HG03060 (cell line): ENCODE measurements around the gene LDLRAD3.

Source experiments
- ATAC-seq: cut with Tn5 transposase; IDR thresholded peaks from one replicate; pipeline ENCODE4 v1.9.1; 2021; ENCODE audit warnings: low read depth, moderate number of reproducible peaks; ENCODE audit not compliant: unreplicated experiment

The LDLRAD3 gene

DNA sequence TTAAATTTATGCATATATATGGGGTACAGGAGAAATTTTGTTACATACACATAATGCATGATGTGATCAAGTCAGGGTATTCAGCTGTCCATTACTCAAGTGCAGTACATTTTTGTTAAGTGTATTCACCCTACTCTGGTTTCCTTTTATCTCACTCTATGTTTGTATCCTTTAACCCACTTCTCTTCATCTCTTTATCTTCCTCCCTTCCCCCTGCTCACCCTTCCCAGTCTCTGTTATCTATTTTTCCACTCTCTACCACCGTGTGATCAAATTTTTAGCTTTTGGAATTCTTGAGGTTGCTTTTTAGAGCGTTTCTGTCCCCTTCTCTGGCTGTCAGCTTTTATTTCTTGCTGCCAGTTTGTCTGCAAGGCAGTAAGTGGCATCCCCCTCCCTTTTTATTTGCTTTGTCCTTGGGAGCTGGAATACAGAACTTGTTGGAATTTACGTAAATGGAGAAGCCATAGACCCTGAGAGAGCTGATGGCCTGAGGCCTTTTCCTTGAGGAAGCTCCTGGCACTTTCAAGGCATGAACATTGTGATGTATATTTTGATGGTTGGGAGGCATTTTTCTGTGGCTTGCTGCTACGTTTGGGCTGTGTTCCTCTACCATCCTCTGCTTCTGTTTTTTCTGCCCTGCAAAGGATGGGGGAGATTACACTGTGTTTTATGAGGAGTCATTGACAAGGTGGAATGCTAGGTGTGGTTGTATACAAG lies 148.6 kb downstream of the LDLRAD3 start:
- no peak for ATAC-seq

DNA sequence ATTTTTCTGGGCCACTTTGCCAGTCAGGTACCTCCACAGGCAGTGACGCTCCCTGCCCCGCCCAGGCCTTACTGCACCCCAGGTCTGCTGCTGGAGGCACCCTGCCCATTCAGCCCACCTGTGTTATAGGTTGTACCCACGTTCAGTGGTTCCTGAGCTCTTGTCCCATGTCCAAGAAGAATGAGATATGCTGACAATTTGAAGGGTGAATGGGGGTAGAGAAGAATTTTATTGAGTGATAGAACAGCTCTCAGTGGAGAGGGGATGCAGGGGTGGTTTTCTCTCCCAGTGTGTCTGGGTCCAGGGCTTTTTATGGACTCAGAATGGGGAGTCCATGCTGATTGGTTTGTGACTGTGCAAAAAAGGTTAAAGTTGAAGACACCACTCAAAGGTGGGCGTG lies 149.7 kb downstream of the LDLRAD3 start:
- ATAC-seq, result no peak

- no peak for ATAC-seq
Measured at GRCh38 chr11:36094164-36094563, 150.3 kb downstream of the LDLRAD3 start.

DNA sequence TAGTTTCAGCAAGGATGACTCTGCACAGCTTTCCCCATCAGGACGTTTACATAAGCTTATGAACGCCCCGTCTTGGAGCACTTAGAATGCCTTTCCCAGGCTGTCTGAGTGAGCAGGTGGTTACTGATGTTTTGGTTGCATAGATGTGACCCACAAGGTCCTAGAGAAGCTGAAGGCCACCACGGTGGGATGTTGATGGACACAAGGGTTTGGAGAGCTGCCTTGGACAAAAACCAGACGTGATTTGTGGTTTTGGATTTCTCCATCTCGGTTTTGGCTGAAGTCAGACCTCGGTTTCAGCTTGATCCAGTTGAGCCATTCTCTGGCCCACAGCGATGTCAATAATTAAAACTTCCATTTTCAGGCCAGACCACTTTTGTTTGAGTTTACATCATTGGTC lies 151.9 kb downstream of the LDLRAD3 start:
- no peak for ATAC-seq

- ATAC-seq, result no peak
Measured at GRCh38 chr11:36097219-36097650, 153.4 kb downstream of the LDLRAD3 start.

DNA sequence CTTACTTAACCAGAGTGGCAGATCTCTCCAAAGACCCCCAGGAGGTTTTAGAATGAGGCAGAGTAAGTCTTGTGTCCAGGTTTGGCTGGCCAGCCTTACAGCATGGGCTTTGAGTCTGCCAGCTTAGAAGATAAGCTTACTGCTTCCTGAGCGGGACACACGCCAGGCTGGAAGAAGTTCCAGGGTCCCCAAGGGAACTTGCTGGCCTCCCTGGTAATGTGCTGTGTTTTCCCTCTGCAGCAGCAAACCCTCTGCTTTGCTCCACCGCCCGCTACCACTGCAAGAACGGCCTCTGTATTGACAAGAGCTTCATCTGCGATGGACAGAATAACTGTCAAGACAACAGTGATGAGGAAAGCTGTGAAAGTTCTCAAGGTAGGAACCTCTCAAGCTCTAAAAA lies 154.2 kb downstream of the LDLRAD3 start:
- no peak for ATAC-seq

- no peak for ATAC-seq
Measured at GRCh38 chr11:36098853-36099375, 155.1 kb downstream of the LDLRAD3 start.

DNA sequence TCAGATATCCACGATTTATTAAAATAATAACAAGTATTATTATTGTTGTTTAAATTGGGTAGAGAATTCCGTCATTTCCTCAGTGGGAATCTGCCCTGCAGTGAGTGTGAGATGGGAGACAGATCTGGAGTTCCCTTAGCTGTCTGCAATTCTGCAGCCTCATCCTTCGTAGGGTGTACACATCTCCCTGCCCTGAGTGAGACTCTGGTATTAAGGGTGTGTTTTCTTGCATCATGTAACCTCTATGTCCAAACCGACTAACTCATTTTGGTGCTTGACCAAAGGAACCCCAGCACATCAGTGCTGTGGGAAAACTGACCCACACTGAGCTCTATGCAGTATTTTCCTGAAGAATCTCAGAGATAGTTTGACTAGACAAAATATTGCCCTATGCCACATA lies 157.6 kb downstream of the LDLRAD3 start:
- no peak for ATAC-seq

- no peak for ATAC-seq
Measured at GRCh38 chr11:36102868-36103267, 159.0 kb downstream of the LDLRAD3 start.

DNA sequence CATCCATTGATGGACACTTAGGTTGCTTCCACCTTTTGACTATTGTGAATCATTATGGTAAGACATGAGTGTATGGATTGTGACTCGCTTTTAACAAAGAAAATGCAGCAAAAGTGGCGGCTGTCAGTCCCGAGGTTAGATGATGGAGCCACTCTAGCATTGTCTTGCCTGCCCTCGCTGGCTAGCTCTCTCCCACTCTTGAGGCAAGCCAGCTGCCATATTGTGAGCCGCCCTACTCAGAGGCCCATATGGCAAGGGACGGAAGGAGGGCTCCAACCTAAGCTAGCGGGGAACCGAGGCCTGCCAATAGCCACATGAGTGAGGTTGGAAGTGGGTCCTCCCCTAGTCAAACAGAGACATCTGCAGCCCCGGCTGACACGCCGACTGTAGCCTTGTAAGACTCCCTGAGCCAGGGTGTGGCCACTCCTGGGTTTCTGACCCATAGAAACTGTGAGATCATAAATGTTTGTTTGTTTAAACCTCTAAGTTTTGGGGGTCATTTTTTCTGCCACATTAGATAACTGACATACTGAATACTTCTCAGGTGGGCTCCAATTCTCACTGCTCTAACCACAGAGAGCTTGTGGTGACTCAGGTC lies 160.2 kb downstream of the LDLRAD3 start:
- no peak for ATAC-seq

GRCh38 chr11:36104660-36104992 lies 160.8 kb downstream of the LDLRAD3 start:
- no peak for ATAC-seq

GRCh38 chr11:36105743-36106581 lies 162.1 kb downstream of the LDLRAD3 start:
- ATAC-seq, result no peak

DNA sequence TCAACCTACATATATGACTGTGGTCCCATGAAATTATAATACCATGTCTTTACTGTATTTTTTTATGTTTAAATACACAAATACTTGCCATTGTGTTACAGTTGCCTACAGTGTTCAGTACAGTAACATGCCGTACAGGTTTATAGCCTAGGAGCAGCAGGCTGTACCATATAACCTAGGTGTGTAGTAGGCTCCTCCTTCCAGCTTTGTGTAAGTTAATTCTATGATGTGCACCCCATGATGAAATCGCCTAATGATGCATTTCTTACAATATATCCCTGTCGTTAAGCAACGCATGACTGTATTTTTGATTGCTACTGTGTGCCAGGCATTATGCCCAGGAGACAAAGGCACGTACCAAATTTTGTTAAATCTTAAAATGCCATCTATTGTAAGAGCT lies 163.7 kb downstream of the LDLRAD3 start:
- ATAC-seq, result no peak

- ATAC-seq, result no peak
Measured at GRCh38 chr11:36108881-36109589, 165.2 kb downstream of the LDLRAD3 start.

GRCh38 chr11:36109590-36109849 lies 165.7 kb downstream of the LDLRAD3 start:
- ATAC-seq, result no peak

DNA sequence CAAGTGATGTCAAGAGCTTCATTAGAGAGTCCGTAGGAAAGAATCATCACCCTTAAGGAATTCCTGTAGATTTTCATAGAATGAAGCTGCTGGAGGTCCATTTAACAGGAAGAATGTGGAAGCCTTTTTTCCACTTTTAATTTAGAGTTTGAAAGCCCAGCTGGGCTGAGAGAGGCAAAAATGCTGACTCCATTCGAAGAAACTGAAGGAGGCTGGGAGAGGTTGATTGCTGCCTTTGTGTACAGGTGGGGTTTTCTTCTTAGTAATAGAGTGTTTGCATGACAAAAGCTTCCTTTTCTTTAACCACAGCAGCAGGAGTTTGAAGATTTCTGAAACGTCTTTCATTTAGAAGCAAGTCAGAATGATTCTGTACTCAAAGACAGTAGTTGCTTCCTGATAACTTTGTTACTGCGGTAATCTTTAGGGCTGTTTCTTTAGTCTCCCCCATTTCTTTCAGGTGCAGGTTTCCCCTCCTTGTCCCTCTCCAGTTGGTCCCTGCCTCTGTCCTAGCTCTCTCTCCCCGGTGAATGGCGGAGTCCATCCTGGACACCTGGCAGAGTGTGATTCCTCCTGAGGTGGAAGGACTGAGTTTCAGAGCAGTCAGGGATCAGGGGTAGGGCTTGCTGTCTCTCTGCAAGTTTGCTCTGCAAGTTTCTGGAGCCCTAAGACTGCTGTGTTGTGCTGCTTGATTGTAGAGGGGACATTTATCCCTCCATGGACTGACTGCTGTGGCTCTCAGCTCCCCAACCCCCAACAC lies 166.2 kb downstream of the LDLRAD3 start:
- no peak for ATAC-seq

- no peak for ATAC-seq
Measured at GRCh38 chr11:36110668-36111410, 167.0 kb downstream of the LDLRAD3 start.

GRCh38 chr11:36114095-36114494 lies 170.2 kb downstream of the LDLRAD3 start:
- ATAC-seq, result no peak

- no peak for ATAC-seq
Measured at GRCh38 chr11:36115378-36115801, 171.5 kb downstream of the LDLRAD3 start.

- ATAC-seq, result no peak
Measured at GRCh38 chr11:36116161-36116560, 172.3 kb downstream of the LDLRAD3 start.
